ENCODE data around the gene SWT1.

The SWT1 gene

DNA sequence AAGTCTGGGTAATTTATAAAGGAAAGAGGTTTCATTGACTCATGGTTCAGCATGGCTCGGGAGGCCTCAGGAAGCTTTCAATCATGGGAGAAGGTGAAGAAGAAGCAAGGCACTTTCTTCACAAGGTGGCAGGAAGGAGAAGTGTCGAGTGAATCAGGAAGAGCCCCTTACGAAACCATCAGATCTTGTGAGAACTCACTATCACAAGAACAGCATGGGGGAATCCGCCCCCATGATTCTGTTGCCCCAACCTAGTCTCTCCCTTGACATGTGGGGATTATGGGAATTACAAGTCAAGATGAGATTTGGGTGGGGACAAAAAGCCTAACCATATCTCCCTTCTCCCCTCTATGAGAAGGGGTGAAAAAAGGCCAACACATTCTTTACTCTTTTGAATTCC, 171.3 kb downstream of the SWT1 start:
- no peak for FAIRE-seq

DNA sequence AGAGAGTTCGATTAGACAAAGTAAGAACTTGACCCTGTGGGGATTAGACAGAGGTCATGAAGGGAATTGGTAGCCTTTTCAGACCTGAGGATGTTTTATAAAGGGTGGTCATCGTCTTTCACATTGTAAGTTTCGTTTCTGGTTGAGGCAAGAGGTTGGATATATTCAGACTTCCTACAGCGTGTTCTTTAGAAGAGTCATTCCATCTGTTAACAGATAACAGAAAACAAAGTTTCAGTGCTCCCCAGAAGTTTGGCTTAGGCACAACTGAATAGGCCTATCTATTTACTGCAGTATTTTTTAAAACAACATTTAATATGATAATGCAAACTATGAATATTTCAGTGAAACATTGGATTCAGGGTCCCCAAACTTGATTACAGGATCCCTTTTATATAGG, 177.2 kb downstream of the SWT1 start:
- FAIRE-seq, result no peak

DNA sequence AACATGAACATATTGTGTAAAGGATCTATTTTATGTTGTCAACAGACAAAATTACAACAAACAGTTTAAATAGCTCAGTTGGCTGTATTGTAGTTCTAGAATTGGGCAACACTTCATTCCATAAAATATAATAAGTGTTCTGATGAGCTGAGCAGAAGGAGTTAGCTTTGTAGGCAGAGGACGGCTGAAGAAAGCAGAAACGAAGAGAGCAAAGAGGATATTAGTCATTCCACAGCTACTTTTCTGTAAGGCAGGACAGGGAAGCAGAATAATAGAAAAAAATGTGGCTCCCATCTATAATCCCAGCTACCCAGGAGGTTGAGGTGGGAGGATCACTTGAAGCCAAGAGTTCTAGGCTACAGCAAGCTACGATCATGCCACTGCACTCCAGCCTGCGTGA, 180.3 kb downstream of the SWT1 start:
- FAIRE-seq, result no peak

DNA sequence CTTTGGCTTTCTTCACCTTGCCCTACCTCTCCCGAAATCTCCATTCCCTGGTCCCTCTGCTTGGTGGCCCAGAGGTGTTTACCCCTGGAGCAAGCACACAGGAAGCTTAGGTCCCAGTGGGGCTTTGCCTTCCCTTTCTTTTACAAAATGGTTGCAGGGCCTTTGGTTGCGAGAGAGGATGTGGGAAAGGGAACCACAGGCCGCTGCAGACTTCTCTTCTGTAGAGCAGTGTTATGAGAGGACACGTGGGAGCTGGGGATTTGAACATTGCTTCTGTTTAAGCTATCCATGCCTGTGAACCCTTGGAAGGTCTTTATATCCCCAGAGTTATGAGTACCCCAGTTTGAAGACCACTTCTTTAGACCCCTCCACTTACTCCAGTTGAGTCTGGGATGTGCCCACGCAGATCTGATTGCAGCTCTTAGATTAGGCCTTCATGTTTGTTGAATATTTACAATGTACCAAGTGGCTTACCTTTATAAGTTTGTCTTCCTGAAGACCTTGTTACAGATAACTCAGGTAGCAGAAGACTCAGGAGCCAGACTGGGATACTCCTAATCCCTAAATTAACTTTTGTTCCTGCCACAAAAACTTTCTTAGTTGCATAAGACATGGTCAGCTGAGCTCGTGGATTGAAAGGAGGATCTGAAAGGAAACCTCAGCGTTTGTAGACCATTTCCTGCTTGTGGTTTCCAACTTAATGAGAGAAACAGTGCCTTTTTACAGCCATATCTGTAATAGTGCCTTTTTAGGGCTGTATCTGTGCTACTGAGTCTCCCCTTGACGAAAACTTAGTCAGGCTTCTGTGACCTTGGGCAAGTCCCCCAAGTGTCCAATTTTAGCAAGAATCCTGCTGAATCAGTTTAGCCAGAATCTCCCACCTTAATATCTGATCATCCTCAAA, 182.0 kb downstream of the SWT1 start:
- no peak for FAIRE-seq

DNA sequence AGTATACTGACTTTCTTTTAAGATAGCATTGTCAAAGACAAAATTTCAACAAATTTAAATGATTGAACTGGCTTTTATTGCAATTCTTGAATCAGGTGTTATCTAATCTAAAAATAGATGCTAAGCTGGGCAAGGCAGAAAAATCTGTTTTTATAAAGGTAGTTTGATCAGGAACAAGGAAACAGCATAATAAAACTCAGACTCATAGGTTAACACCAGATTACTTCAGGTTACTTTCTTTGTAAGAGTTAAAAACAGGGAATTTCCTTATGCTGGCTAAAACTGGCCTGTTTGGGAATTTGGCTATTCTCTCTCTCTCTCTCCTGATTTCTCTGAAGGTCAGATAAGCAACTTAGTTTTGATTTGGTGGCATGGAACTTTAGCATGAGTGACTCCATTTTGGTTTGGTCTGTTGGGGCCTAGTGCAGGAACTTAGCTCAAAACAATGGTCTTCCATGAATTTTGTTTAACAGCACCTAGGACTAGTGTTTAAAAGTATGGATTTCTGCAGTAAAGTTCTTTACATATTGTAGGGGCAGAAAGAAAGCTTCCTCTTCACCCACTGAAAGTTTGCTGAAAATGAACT, 184.3 kb downstream of the SWT1 start:
- no peak for FAIRE-seq
